ENCODE data around the gene FAM236B.
"Not testable (repeated sequence)": the region's sequence is repeated elsewhere in the genome, so short reads cannot be mapped to it uniquely, and the experiment has no call there.

FAM236B gene

GRCh38 chrX:72745546-72745945, 36.9 kb downstream of the FAM236B start:
- H3K9ac ChIP-seq (ENCODE audit: low read length); H3K9me3 ChIP-seq (ENCODE audit: control insufficient read depth, low read depth, low read length); H3K27me3 ChIP-seq (ENCODE audit: control insufficient read depth, insufficient read depth, low read length); H3K36me3 ChIP-seq (ENCODE audit: control insufficient read depth, low read depth, low read length); H3K27ac ChIP-seq (ENCODE audit: low read length); H3K4me1 ChIP-seq (ENCODE audit: control insufficient read depth, low read depth, low read length); H3K4me3 ChIP-seq (ENCODE audit: low read length): not testable (repeated sequence)

GRCh38 chrX:72735561-72735960, 46.9 kb downstream of the FAM236B start:
- peaks cover 5% of the 10 kb centered on the region for H3K27me3 ChIP-seq (ENCODE audit: control insufficient read depth, insufficient read depth, low read length)
- H3K36me3 ChIP-seq (ENCODE audit: control insufficient read depth, low read depth, low read length): no peaks in the 10 kb centered on the region
- H3K4me1 ChIP-seq (ENCODE audit: control insufficient read depth, low read depth, low read length): no peaks in the 10 kb centered on the region
- no peak overlapping the region for H3K4me3 ChIP-seq (ENCODE audit: low read length)
- H3K27ac ChIP-seq (ENCODE audit: low read length): no peak overlapping the region
- peaks cover 17% of the 10 kb centered on the region for H3K9me3 ChIP-seq (ENCODE audit: control insufficient read depth, low read depth, low read length)
- H3K9ac ChIP-seq (ENCODE audit: low read length): no peak overlapping the region

GRCh38 chrX:72733636-72734035, 48.8 kb downstream of the FAM236B start:
- peaks cover 19% of the 10 kb centered on the region for H3K9me3 ChIP-seq (ENCODE audit: control insufficient read depth, low read depth, low read length)
- H3K9ac ChIP-seq (ENCODE audit: low read length); H3K27ac ChIP-seq (ENCODE audit: low read length); H3K27me3 ChIP-seq (ENCODE audit: control insufficient read depth, insufficient read depth, low read length); H3K4me3 ChIP-seq (ENCODE audit: low read length); H3K4me1 ChIP-seq (ENCODE audit: control insufficient read depth, low read depth, low read length); H3K36me3 ChIP-seq (ENCODE audit: control insufficient read depth, low read depth, low read length): not testable (repeated sequence)
